B cell (primary cell): Measurements from ENCODE around the gene FBXL13. TPM values are rescaled to one million over a fixed set of nuclear protein-coding genes. Genes with fewer than 3 reads are reported as not detected.

ENCODE experiments used
- ATAC-seq: fragments of 200-7000 bp; cut with Tn5 transposase; one replicate; pipeline ENCODE4 v1.10.0; 2021; ENCODE audit warnings: low read depth, mild to moderate bottlenecking, moderate number of reproducible peaks, moderate library complexity
- CTCF ChIA-PET: fragments of 350-600 bp; sonication (Branson Sonifier 250); formaldehyde crosslinking; loops from one replicate; lab custom pipeline; 2021; ENCODE audit warnings: antibody characterized with exemption, inconsistent platforms; lab: Charles Lee
- POLR2A ChIA-PET: fragments of 350-600 bp; sonication (Branson Sonifier 250); formaldehyde crosslinking; loops from one replicate; lab custom pipeline; 2021; ENCODE audit warnings: antibody characterized with exemption; lab: Charles Lee
- DNase-seq: peaks from one replicate; pipeline ENCODE4 v3.0.0; 2013
- H2AFZ ChIP-seq: 2 replicates; pipeline ENCODE4 v1.6.1; 2012; ENCODE audit warnings: mild to moderate bottlenecking, low read depth, low read length; ENCODE audit not compliant: insufficient read depth, poor library complexity, severe bottlenecking
- H3K27ac ChIP-seq, 2 donors: 1 replicate in 1 of 2; 2 replicates in 1 of 2; pipeline ENCODE4 v1.5.1; 2012 to 2013; ENCODE audit warnings: low read length in 2 of 2, mild to moderate bottlenecking in 2 of 2, moderate library complexity in 1 of 2
- H3K27me3 ChIP-seq, 4 experiments: fragments of 200-600 bp in 1 of 4; sonication (generic) in 1 of 4; replicated peaks in 1 of 4; 1 replicate in 2 of 4; 2 replicates in 2 of 4; pipeline versions ENCODE4 v1.6.1 to v1.7.0; 2013 to 2016; ENCODE audit warnings: low read length in 3 of 4, mild to moderate bottlenecking in 2 of 4, mixed read lengths in 1 of 4, moderate library complexity in 1 of 4; ENCODE audit not compliant: insufficient read depth in 4 of 4, control insufficient read depth in 3 of 4; ENCODE audit errors: control extremely low read depth in 1 of 4
- H3K36me3 ChIP-seq, 2 experiments: replicated peaks in 1 of 2; 1 replicate in 1 of 2; 2 replicates in 1 of 2; pipeline versions ENCODE4 v1.6.1 to v1.7.1; 2013; ENCODE audit warnings: low read length in 1 of 2; ENCODE audit not compliant: insufficient read depth in 2 of 2, control insufficient read depth in 1 of 2; ENCODE audit errors: control extremely low read depth in 1 of 2, extremely low read depth in 1 of 2
- H3K4me1 ChIP-seq, 2 donors: fragments of 200-600 bp in 1 of 2; sonication (generic) in 1 of 2; 1 replicate in 1 of 2; 2 replicates in 1 of 2; pipeline versions ENCODE4 v1.5.1 to v1.6.1; 2013 to 2017; ENCODE audit warnings: low read length in 2 of 2; ENCODE audit not compliant: control insufficient read depth in 2 of 2, insufficient read depth in 2 of 2
- H3K4me2 ChIP-seq: replicated peaks from 2 replicates; pipeline ENCODE3; 2012; ENCODE audit warnings: mild to moderate bottlenecking, low read depth, low read length; ENCODE audit not compliant: poor library complexity, severe bottlenecking
- H3K4me3 ChIP-seq, 5 experiments: fragments of 200-600 bp in 1 of 5; sonication (generic) in 1 of 5; 1 replicate in 3 of 5; 2 replicates in 2 of 5; pipeline versions ENCODE4 v1.5.1 to v1.7.0; 2011 to 2016; ENCODE audit warnings: low read length in 4 of 5, mild to moderate bottlenecking in 4 of 5, low read depth in 2 of 5, control low read depth in 1 of 5, moderate library complexity in 1 of 5; ENCODE audit not compliant: insufficient read depth in 1 of 5; ENCODE audit errors: control extremely low read depth in 1 of 5, extremely low read depth in 1 of 5
- H3K79me2 ChIP-seq: fragments of 200-600 bp; sonication (generic); one replicate; pipeline ENCODE4 v1.6.0; 2016; ENCODE audit warnings: low read length; ENCODE audit not compliant: control insufficient read depth, insufficient read depth
- H3K9ac ChIP-seq: fragments of 200-600 bp; sonication (generic); 2 replicates; pipeline ENCODE4 v1.6.1; 2017; ENCODE audit warnings: mild to moderate bottlenecking, low read length, moderate library complexity
- H3K9me3 ChIP-seq, 3 donors: one replicate each; pipeline versions ENCODE4 v1.6.1 to v1.7.1; 2013; ENCODE audit warnings: low read length in 2 of 3; ENCODE audit not compliant: control insufficient read depth in 2 of 3, insufficient read depth in 1 of 3; ENCODE audit errors: control extremely low read depth in 1 of 3
- H4K20me1 ChIP-seq: 2 replicates; pipeline ENCODE4 v1.6.0; 2012; ENCODE audit warnings: mild to moderate bottlenecking, low read length; ENCODE audit not compliant: insufficient read depth, control insufficient read depth, poor library complexity, severe bottlenecking
- H3K27ac Mint-ChIP-seq: one replicate; pipeline ENCODE4 v1.8.0; 2021; ENCODE audit warnings: mixed read lengths
- H3K27me3 Mint-ChIP-seq: one replicate; pipeline ENCODE4 v1.8.0; 2021; ENCODE audit warnings: mixed read lengths
- H3K4me1 Mint-ChIP-seq: one replicate; pipeline ENCODE4 v1.8.0; 2021; ENCODE audit warnings: mixed read lengths
- H3K4me3 Mint-ChIP-seq: one replicate; pipeline ENCODE4 v1.8.0; 2021; ENCODE audit warnings: mixed read lengths
- H3K9me3 Mint-ChIP-seq: one replicate; pipeline ENCODE4 v1.8.0; 2022; ENCODE audit warnings: mixed read lengths; ENCODE audit not compliant: insufficient read depth
- EZH2 ChIP-seq: IDR thresholded peaks from 2 replicates; pipeline ENCODE4 v1.6.1; 2012; ENCODE audit warnings: borderline replicate concordance, low read depth, mild to moderate bottlenecking, moderate library complexity, low read length; ENCODE audit not compliant: insufficient read depth, poor library complexity, severe bottlenecking
- WGBS: methylation state at CpG from one replicate; pipeline ENCODE4 v1.1.5; 2013; ENCODE audit warnings: missing lambda C conversion rate; ENCODE audit not compliant: insufficient coverage; 5-methylcytosine and 5-hydroxymethylcytosine counted together
- intact Hi-C: fragments of 100-400 bp; cut with micrococcal nuclease; formaldehyde crosslinking; loops from one replicate; pipeline ENCODE4 v1.10.0; 2022
- polyA plus RNA-seq: library from polyadenylated mRNA; depleted of rRNA; stranded (reverse); fragments of >200 nt; gene quantifications from 2 replicates; pipeline ENCODE4 v1.2.3, GENCODE V29; 2012
- total RNA-seq, 2 donors: library from RNA; stranded (reverse); fragments of 120-200 nt in 1 of 2; gene quantifications; 1 replicate in 1 of 2; 2 replicates in 1 of 2; pipeline versions ENCODE4 v1.2.3 to v1.2.4, GENCODE V29; 2013 to 2022
- TF ChIP-seq, protein P1 (sequence below): fragments of 200-600 bp; IDR thresholded peaks from one replicate; pipeline ENCODE4 v1.8.0; 2022; ENCODE audit warnings: antibody characterized with exemption, mild to moderate bottlenecking

The FBXL13 gene
- total and polyA plus RNA-seq, 2 donors (not counting 1 experiment from before 2014, with no cell fraction given) = 0.22 to 4.0 TPM

DNA sequence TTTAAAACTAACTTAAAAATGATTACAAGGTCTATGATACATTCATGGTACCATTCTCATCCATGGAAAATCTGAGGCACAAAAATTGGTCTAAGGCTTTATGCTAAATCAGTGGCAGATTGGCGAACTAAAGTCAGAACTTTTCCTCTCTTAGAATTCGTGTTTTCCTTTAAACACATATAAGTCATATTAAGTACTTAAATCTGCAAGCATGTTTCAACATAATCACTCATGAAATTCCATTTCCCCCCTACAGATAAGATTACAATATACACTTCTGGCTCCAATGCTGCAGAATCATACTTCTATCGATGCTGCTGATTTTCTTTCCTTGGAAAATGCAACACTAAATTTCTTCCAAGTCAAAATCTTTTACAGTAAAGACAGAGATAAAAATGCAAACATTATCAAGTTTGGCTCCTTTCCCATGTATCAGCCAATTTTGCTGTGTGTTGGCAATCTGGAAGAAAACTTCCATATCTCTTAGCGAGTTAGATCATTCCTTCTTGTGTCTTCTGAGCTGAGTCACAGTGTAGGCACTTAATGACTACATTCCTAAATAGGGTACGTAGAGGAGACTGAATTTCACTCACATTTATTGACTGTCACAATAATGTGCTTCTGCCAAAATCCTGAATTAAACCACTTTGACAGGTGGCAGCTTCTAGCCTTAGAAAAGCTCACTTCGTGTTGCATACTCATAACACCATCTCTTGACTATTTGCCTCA, 238.2 kb downstream of the FBXL13 start:
- Histone ChIP-seq H2AFZ (no peak overlapping the region), H3K4me3 (no peak overlapping the region), H4K20me1 (no peaks in the 10 kb centered on the region), H3K79me2 (no peaks in the 10 kb centered on the region), H3K9me3 (no peaks in the 10 kb centered on the region), H3K4me1 (no peaks in the 10 kb centered on the region), H3K27me3 (no peaks in the 10 kb centered on the region), H3K4me2 (no peak overlapping the region), H3K36me3 (no peaks in the 10 kb centered on the region), H3K9ac (no peak overlapping the region), H3K27ac (no peak overlapping the region)
- no peak overlapping the region for H3K4me3 Mint-ChIP-seq
- ChIA-PET POLR2A (no interaction called here), CTCF (no interaction called here)
- no peak for DNase-seq
- ATAC-seq = no peak
- H3K27ac Mint-ChIP-seq = no peak overlapping the region
- WGBS = 100% methylated on average over 1 of the region's 6 CpGs
- no peaks in the 10 kb centered on the region for H3K9me3 Mint-ChIP-seq
- TF ChIP-seq EZH2 = no peak
- TF ChIP-seq, protein P1, sequence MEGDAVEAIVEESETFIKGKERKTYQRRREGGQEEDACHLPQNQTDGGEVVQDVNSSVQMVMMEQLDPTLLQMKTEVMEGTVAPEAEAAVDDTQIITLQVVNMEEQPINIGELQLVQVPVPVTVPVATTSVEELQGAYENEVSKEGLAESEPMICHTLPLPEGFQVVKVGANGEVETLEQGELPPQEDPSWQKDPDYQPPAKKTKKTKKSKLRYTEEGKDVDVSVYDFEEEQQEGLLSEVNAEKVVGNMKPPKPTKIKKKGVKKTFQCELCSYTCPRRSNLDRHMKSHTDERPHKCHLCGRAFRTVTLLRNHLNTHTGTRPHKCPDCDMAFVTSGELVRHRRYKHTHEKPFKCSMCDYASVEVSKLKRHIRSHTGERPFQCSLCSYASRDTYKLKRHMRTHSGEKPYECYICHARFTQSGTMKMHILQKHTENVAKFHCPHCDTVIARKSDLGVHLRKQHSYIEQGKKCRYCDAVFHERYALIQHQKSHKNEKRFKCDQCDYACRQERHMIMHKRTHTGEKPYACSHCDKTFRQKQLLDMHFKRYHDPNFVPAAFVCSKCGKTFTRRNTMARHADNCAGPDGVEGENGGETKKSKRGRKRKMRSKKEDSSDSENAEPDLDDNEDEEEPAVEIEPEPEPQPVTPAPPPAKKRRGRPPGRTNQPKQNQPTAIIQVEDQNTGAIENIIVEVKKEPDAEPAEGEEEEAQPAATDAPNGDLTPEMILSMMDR = no peak
- H3K4me1 Mint-ChIP-seq = no peaks in the 10 kb centered on the region
- intact Hi-C loops = no loop called here
- no peaks in the 10 kb centered on the region for H3K27me3 Mint-ChIP-seq

DNA sequence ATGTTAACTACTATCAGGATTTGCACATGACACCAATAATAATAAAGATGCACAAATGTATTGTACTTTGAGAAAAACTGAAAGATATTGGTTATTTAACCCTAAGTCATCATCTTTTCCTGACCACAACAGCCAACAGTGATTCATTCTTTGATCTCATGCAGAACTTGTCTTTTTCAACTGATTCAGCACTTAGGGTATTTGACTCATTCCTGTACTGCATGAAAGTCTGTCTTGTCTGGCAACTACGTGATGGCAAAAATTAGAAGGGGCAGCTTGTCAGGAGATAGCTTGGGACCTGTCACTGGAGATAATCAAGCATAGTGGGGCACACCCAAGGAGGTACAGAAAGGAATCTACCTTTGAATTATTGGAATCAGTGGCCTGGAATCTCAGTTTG, 239.6 kb downstream of the FBXL13 start:
- H3K27ac Mint-ChIP-seq = no peak overlapping the region

More for the DNA sequence above, 239.6 kb downstream of the FBXL13 start:
- Mint-ChIP-seq H3K9me3 (no peaks in the 10 kb centered on the region), H3K27me3 (no peaks in the 10 kb centered on the region), H3K4me3 (no peak overlapping the region), H3K4me1 (no peaks in the 10 kb centered on the region)
- no peaks in the 10 kb centered on the region for H3K79me2 ChIP-seq
- no peak overlapping the region for H3K9ac ChIP-seq
- no peaks in the 10 kb centered on the region for H3K4me1 ChIP-seq
- ChIA-PET CTCF (no interaction called here), POLR2A (no interaction called here)
- no peak for TF ChIP-seq EZH2
- TF ChIP-seq, protein P1 = no peak
- no peak overlapping the region for H3K27ac ChIP-seq
- no peaks in the 10 kb centered on the region for H3K9me3 ChIP-seq
- H2AFZ ChIP-seq = no peak overlapping the region
- 93% methylated on average over 1 of the region's 1 CpG for WGBS
- peaks cover 0 to 3% of the 10 kb centered on the region in 2 experiments for H3K36me3 ChIP-seq
- intact Hi-C loops = no loop called here
- DNase-seq (no peak), ATAC-seq (no peak)
- H3K4me2 ChIP-seq = no peak overlapping the region
- no peaks in the 10 kb centered on the region for H4K20me1 ChIP-seq
- no peaks in the 10 kb centered on the region for H3K27me3 ChIP-seq
- no peak overlapping the region for H3K4me3 ChIP-seq
